ENCODE measurements around the gene ARSJ.

DNA sequence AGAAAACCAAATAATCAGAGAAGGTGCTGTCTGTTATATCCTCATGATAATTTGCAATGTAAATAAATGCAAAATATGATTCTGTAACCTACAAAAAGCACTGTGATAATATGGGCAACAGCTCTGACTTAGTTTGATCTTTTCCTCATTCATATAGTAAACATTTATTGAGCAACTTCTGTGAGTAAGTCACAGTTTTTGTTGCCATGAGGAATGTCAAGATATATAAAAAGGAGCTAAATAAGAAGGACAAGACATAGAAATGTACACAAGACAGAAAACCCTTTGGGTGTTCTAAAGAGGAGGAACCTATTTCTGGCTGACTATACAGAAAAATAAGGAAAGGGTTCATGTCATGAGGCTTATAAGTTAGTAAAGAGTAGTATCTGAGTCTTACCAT lies 44.3 kb downstream of the ARSJ start:
- TF ChIP-seq, protein P1, sequence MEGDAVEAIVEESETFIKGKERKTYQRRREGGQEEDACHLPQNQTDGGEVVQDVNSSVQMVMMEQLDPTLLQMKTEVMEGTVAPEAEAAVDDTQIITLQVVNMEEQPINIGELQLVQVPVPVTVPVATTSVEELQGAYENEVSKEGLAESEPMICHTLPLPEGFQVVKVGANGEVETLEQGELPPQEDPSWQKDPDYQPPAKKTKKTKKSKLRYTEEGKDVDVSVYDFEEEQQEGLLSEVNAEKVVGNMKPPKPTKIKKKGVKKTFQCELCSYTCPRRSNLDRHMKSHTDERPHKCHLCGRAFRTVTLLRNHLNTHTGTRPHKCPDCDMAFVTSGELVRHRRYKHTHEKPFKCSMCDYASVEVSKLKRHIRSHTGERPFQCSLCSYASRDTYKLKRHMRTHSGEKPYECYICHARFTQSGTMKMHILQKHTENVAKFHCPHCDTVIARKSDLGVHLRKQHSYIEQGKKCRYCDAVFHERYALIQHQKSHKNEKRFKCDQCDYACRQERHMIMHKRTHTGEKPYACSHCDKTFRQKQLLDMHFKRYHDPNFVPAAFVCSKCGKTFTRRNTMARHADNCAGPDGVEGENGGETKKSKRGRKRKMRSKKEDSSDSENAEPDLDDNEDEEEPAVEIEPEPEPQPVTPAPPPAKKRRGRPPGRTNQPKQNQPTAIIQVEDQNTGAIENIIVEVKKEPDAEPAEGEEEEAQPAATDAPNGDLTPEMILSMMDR (IDR thresholded peaks at IDR 0.05 in 8 of 11, conservative IDR thresholded peaks at IDR 0.05 in 3 of 11): no peak
- TF ChIP-seq POLR2A (IDR thresholded peaks at IDR 0.05) (no peak), POLR2AphosphoS5 (IDR thresholded peaks at IDR 0.05) (no peak)

All from spleen (tissue), 7 donors.